ENCODE data around the gene BCAN. TPM values are rescaled to one million over a fixed set of nuclear protein-coding genes. Genes with fewer than 3 reads are reported as not detected.

Gene BCAN
- 10 to 100 TPM in 3 of 9 donors, under 1 TPM in 4, not detected in 2; 0.11 to 36.3 (median 0.57) TPM for total RNA-seq
- polyA plus RNA-seq, result 10 to 100 TPM in 1 of 3 donors, 1 to 10 TPM in 2; 2.4 to 24.9 (median 8.9) TPM
- long read RNA-seq, donor 1, result 0 reads
- long read RNA-seq, donor 2, partial matches to known transcripts, result 9 of 9 reads
- long read RNA-seq, donor 2, other reads (novel, unspliced or antisense), result 0 of 9 reads
- long read RNA-seq, donor 3, result 0 reads
- long read RNA-seq, donor 4, result 0 reads
- long read RNA-seq, donor 5, result 0 reads
- long read RNA-seq, donor 6, partial matches to known transcripts, result 1 of 10 reads
- long read RNA-seq, donor 6, other reads (novel, unspliced or antisense), result 3 of 10 reads
- long read RNA-seq, donor 7, result 0 reads
- long read RNA-seq, donor 8, result 0 reads
- long read RNA-seq, donor 9, result 0 reads
- long read RNA-seq, donor 10, result 0 reads

- TF ChIP-seq POLR2A (IDR thresholded peaks at IDR 0.05), result no peak
- TF ChIP-seq CTCF (IDR thresholded peaks at IDR 0.05), result no peak
- Histone ChIP-seq H3K9me3 (replicated peaks in 1 of 3) (no peaks in the 10 kb centered on the region), H3K27ac (peak within 1 kb of the TSS in 1 of 5 donors; percentile 54), H3K4me1 (replicated peaks in 1 of 2) (peaks cover 10 to 11% of the 10 kb centered on the region in 2 donors), H3K27me3 (peaks cover 57% of the 10 kb centered on the region), H3K4me3 (peak within 1 kb of the TSS in 1 of 4 donors; percentile 49), H3K36me3 (replicated peaks in 1 of 2) (no peaks in the 10 kb centered on the region)
- intact Hi-C loops (cut with DNase I), result no loop called here
- peak in 4 of 7 donors; percentile 49 to 73 (median 62) for DNase-seq
- WGBS, 4 donors, result 0 to 1% (median 1%) methylated on average over 18 to 46 of the region's 46 CpGs
Measured at GRCh38 chr1:156641761-156642264, at the start of gene BCAN. TSS of gene BCAN (plus strand) at chr1:156642117. CDS start at chr1:156646055, 3,938 bp downstream.

GRCh38 chr1:156592158-156592909 lies 49.6 kb upstream of the BCAN start:
- intact Hi-C loops (cut with DNase I), result no loop called here
- H3K27ac ChIP-seq, result peak overlapping the region in 4 of 5 donors; percentile 72 to 90 (median 78)
- peaks cover 6 to 13% of the 10 kb centered on the region in 2 donors for H3K4me1 ChIP-seq (replicated peaks in 1 of 2)
- 57 to 88% (median 63%) methylated on average over 6 to 16 of the region's 16 CpGs for WGBS, 4 donors
- no peaks in the 10 kb centered on the region for H3K27me3 ChIP-seq
- no peak for TF ChIP-seq CTCF (IDR thresholded peaks at IDR 0.05)
- TF ChIP-seq POLR2A (IDR thresholded peaks at IDR 0.05), result no peak
- H3K36me3 ChIP-seq (replicated peaks in 1 of 2), result peaks cover 0 to 30% of the 10 kb centered on the region in 2 donors
- H3K9me3 ChIP-seq (replicated peaks in 1 of 3), result no peaks in the 10 kb centered on the region
- DNase-seq, result no peak
- peak overlapping the region; percentile 8 to 88 (median 68) for H3K4me3 ChIP-seq

GRCh38 chr1:156592910-156593660 lies 48.8 kb upstream of the BCAN start:
- H3K27ac ChIP-seq, result no peak overlapping the region
- no peaks in the 10 kb centered on the region for H3K9me3 ChIP-seq (replicated peaks in 1 of 3)
- H3K36me3 ChIP-seq (replicated peaks in 1 of 2), result peaks cover 0 to 37% of the 10 kb centered on the region in 2 donors
- H3K4me1 ChIP-seq (replicated peaks in 1 of 2), result peaks cover 6 to 13% of the 10 kb centered on the region in 2 donors
- intact Hi-C loops (cut with DNase I), result no loop called here
- H3K4me3 ChIP-seq, result no peak overlapping the region
- 60 to 83% (median 76%) methylated on average over 7 to 8 of the region's 8 CpGs for WGBS, 4 donors
- no peaks in the 10 kb centered on the region for H3K27me3 ChIP-seq
- TF ChIP-seq CTCF (IDR thresholded peaks at IDR 0.05) (no peak), POLR2A (IDR thresholded peaks at IDR 0.05) (no peak)
- DNase-seq, result no peak

Measured in adrenal gland (tissue), 19 donors.